HEK293T (cell line): ENCODE results near the gene FER.

Source experiments
- ARNT ChIP-seq: fragments of 450-650 bp; IDR thresholded peaks from 2 replicates; pipeline ENCODE4 v1.6.1; 2017; ENCODE audit warnings: mild to moderate bottlenecking
- BHLHE40 ChIP-seq: fragments of 450-650 bp; IDR thresholded peaks from 2 replicates; pipeline ENCODE4 v1.6.1; 2016; ENCODE audit warnings: mild to moderate bottlenecking, moderate library complexity, borderline replicate concordance
- CTBP1 ChIP-seq: fragments of 450-650 bp; IDR thresholded peaks from 2 replicates; pipeline ENCODE4 v1.6.1; 2016; ENCODE audit warnings: borderline replicate concordance
- FOXK2 ChIP-seq: fragments of 450-650 bp; IDR thresholded peaks from 2 replicates; pipeline ENCODE4 v1.6.1; 2016; ENCODE audit warnings: mild to moderate bottlenecking
- FOXM1 ChIP-seq: fragments of 450-650 bp; IDR thresholded peaks from 2 replicates; pipeline ENCODE4 v1.6.1; 2017; ENCODE audit warnings: mild to moderate bottlenecking, borderline replicate concordance
- L3MBTL2 ChIP-seq: fragments of 450-650 bp; conservative IDR thresholded peaks from 2 replicates; pipeline ENCODE4 v1.6.1; 2016; ENCODE audit warnings: mild to moderate bottlenecking
- SP1 ChIP-seq: fragments of 450-650 bp; IDR thresholded peaks from 2 replicates; pipeline ENCODE4 v1.6.1; 2017
- TARDBP ChIP-seq: fragments of 450-650 bp; IDR thresholded peaks from 2 replicates; pipeline ENCODE4 v1.6.1; 2016
- TF ChIP-seq, protein P1 (sequence below): fragments of 450-650 bp; IDR thresholded peaks from 2 replicates; pipeline ENCODE4 v1.6.1; 2016

DNA sequence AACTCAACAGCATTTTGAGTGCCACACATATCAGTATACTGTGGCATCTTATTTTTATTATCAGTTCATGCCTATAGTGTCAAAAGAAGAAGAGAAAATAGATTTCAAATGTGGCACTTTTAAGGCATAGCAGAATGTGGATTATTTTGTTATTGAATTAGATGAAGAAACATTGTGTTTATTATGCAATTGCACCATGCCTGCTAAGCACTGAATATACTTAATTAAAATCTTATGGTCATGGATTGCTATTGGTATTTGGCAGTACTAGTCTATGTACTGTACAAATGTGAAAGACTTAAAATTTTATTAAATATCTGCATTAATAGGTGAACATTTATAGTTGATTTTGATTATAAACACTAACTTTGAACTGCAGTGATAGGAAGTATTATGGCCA, 128.8 kb downstream of the FER start:
- TF ChIP-seq CTBP1, result no peak
- no peak for TF ChIP-seq L3MBTL2
- TF ChIP-seq SP1, result no peak
- TF ChIP-seq, protein P1, sequence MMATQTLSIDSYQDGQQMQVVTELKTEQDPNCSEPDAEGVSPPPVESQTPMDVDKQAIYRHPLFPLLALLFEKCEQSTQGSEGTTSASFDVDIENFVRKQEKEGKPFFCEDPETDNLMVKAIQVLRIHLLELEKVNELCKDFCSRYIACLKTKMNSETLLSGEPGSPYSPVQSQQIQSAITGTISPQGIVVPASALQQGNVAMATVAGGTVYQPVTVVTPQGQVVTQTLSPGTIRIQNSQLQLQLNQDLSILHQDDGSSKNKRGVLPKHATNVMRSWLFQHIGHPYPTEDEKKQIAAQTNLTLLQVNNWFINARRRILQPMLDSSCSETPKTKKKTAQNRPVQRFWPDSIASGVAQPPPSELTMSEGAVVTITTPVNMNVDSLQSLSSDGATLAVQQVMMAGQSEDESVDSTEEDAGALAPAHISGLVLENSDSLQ, result no peak
- no peak for TF ChIP-seq FOXK2
- no peak for TF ChIP-seq FOXM1
- no peak for TF ChIP-seq TARDBP
- TF ChIP-seq ARNT, result no peak
- TF ChIP-seq BHLHE40, result no peak
